ENCODE results near the gene NEDD4L.

DNA sequence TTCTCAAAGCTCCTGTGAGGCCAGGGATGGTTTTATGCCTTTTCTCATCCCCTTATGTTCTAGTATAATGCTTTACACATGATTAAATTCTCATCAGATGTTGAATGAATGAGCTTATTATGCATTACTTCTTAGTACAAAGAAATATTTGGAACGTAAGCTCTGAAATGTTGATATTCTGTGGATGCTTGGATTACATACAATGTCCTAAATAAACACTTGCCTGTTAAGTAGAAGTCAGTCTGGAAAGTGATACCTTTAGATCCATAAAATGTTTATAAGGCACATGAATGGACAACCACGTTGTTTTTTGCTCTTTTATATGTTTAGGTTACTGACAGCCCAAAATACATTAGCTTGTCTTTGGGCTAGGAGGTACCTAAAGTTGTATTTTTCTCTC is 248.6 kb downstream of the NEDD4L start:
- TF ChIP-seq, protein P1, sequence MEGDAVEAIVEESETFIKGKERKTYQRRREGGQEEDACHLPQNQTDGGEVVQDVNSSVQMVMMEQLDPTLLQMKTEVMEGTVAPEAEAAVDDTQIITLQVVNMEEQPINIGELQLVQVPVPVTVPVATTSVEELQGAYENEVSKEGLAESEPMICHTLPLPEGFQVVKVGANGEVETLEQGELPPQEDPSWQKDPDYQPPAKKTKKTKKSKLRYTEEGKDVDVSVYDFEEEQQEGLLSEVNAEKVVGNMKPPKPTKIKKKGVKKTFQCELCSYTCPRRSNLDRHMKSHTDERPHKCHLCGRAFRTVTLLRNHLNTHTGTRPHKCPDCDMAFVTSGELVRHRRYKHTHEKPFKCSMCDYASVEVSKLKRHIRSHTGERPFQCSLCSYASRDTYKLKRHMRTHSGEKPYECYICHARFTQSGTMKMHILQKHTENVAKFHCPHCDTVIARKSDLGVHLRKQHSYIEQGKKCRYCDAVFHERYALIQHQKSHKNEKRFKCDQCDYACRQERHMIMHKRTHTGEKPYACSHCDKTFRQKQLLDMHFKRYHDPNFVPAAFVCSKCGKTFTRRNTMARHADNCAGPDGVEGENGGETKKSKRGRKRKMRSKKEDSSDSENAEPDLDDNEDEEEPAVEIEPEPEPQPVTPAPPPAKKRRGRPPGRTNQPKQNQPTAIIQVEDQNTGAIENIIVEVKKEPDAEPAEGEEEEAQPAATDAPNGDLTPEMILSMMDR (IDR thresholded peaks at IDR 0.05), result no peak
- no peak for TF ChIP-seq POLR2AphosphoS5 (IDR thresholded peaks at IDR 0.05)
